IPS-NIHi7 (cell line): ENCODE measurements around the gene NLGN1.
"Not testable (repeated sequence)": the region's sequence is repeated elsewhere in the genome, so short reads cannot be mapped to it uniquely, and the experiment has no call there.

Experiments used
- DNase-seq: peaks from one replicate; pipeline ENCODE4 v3.0.0; 2012; ENCODE audit warnings: mixed read lengths; ENCODE audit errors: extremely low spot score

NLGN1 gene

GRCh38 chr3:174159604-174160003, 762.1 kb downstream of the NLGN1 start:
- no peak for DNase-seq

GRCh38 chr3:174162550-174162949, 765.0 kb downstream of the NLGN1 start:
- no peak for DNase-seq

- DNase-seq: no peak
Observed at GRCh38 chr3:174168026-174168425, 770.5 kb downstream of the NLGN1 start.

GRCh38 chr3:174168538-174169254, 771.2 kb downstream of the NLGN1 start:
- no peak for DNase-seq

- peak; percentile 15 for DNase-seq
Observed at GRCh38 chr3:174169736-174170135, 772.2 kb downstream of the NLGN1 start.

- peak; percentile 16 for DNase-seq
Observed at GRCh38 chr3:174170248-174170647, 772.7 kb downstream of the NLGN1 start.

- DNase-seq: no peak
Observed at GRCh38 chr3:174186377-174186989, 788.9 kb downstream of the NLGN1 start.

- no peak for DNase-seq
Observed at GRCh38 chr3:174191380-174191779, 793.8 kb downstream of the NLGN1 start.

GRCh38 chr3:174191895-174192294, 794.4 kb downstream of the NLGN1 start:
- DNase-seq: no peak

GRCh38 chr3:174192471-174192870, 794.9 kb downstream of the NLGN1 start:
- no peak for DNase-seq

- DNase-seq: no peak
Observed at GRCh38 chr3:174193604-174194003, 796.1 kb downstream of the NLGN1 start.

GRCh38 chr3:174197416-174197815, 799.9 kb downstream of the NLGN1 start:
- DNase-seq: no peak

GRCh38 chr3:174198199-174198598, 800.7 kb downstream of the NLGN1 start:
- DNase-seq: no peak

- no peak for DNase-seq
Observed at GRCh38 chr3:174199696-174200095, 802.2 kb downstream of the NLGN1 start.

- DNase-seq: no peak
Observed at GRCh38 chr3:174202116-174202515, 804.6 kb downstream of the NLGN1 start.

- DNase-seq: no peak
Observed at GRCh38 chr3:174202561-174202960, 805.0 kb downstream of the NLGN1 start.

GRCh38 chr3:174204765-174205164, 807.2 kb downstream of the NLGN1 start:
- DNase-seq: no peak

- no peak for DNase-seq
Observed at GRCh38 chr3:174206607-174207192, 809.2 kb downstream of the NLGN1 start.

- DNase-seq: no peak
Observed at GRCh38 chr3:174208161-174208560, 810.6 kb downstream of the NLGN1 start.

GRCh38 chr3:174211896-174212295, 814.4 kb downstream of the NLGN1 start:
- not testable (repeated sequence) for DNase-seq

GRCh38 chr3:174215456-174215855, 817.9 kb downstream of the NLGN1 start:
- DNase-seq: no peak

GRCh38 chr3:174216019-174216418, 818.5 kb downstream of the NLGN1 start:
- DNase-seq: no peak
